ENCODE data around the gene PTPRD.

PTPRD gene

DNA sequence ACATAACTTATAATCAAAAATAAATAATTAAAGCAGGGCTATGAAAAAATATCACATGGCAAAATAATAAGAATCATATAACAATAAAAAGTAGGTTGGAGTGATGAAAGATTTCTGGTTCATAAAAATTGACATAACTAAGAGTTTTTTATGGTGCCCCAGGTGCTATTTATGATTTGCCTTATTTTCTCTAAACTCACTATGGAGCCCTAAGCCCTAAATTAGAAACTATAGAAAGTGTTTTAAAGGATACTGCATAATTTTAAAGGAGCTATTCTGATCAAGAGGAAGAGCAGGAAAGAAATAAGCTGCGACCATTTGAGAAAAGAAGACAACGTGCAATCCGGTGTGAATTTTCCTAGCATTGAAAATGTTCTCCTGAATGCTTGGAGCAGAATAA lies 2178.2 kb downstream of the PTPRD start:
- TF ChIP-seq, protein P1, sequence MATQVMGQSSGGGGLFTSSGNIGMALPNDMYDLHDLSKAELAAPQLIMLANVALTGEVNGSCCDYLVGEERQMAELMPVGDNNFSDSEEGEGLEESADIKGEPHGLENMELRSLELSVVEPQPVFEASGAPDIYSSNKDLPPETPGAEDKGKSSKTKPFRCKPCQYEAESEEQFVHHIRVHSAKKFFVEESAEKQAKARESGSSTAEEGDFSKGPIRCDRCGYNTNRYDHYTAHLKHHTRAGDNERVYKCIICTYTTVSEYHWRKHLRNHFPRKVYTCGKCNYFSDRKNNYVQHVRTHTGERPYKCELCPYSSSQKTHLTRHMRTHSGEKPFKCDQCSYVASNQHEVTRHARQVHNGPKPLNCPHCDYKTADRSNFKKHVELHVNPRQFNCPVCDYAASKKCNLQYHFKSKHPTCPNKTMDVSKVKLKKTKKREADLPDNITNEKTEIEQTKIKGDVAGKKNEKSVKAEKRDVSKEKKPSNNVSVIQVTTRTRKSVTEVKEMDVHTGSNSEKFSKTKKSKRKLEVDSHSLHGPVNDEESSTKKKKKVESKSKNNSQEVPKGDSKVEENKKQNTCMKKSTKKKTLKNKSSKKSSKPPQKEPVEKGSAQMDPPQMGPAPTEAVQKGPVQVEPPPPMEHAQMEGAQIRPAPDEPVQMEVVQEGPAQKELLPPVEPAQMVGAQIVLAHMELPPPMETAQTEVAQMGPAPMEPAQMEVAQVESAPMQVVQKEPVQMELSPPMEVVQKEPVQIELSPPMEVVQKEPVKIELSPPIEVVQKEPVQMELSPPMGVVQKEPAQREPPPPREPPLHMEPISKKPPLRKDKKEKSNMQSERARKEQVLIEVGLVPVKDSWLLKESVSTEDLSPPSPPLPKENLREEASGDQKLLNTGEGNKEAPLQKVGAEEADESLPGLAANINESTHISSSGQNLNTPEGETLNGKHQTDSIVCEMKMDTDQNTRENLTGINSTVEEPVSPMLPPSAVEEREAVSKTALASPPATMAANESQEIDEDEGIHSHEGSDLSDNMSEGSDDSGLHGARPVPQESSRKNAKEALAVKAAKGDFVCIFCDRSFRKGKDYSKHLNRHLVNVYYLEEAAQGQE (IDR thresholded peaks at IDR 0.05; ENCODE audit: insufficient read depth in 1 of 2, low read depth in 2 of 2, low read length in 2 of 2) = no peak
- TF ChIP-seq POLR2AphosphoS5 (IDR thresholded peaks at IDR 0.05; ENCODE audit: low read depth, low read length) = no peak

DNA sequence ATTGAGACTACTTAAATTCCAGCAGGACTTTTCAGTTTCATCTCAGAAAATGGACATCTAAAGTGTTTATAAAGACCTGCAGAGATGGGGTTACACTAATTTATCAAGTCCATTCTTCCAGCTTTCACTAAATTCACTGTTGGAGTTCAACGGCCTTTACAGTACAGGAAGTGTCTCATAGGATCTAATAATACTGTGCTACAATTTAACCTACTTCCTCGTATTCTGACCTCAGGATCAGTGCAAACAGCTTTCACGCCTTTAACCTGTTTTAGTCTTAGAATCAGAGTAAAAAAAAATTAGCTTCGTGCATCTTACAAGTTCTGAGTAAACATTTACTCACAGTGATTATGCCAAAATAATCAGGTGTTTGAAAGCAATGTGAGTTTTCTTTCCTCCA lies 2180.6 kb downstream of the PTPRD start:
- TF ChIP-seq SIN3A (IDR thresholded peaks at IDR 0.05; ENCODE audit: borderline replicate concordance, insufficient read depth, low read length) = no peak
- TF ChIP-seq POLR2AphosphoS5 (IDR thresholded peaks at IDR 0.05; ENCODE audit: low read depth, low read length) = no peak
- no peak for TF ChIP-seq FOXP2 (optimal IDR thresholded peaks at IDR 0.05; ENCODE audit: borderline replicate concordance, extremely low read depth, extremely low read length, insufficient read depth)
- TF ChIP-seq TAF1 (IDR thresholded peaks at IDR 0.05; ENCODE audit: borderline replicate concordance, insufficient read depth, low read length) = no peak
- TF ChIP-seq, protein P1 (IDR thresholded peaks at IDR 0.05; ENCODE audit: insufficient read depth in 1 of 2, low read depth in 2 of 2, low read length in 2 of 2) = no peak

DNA sequence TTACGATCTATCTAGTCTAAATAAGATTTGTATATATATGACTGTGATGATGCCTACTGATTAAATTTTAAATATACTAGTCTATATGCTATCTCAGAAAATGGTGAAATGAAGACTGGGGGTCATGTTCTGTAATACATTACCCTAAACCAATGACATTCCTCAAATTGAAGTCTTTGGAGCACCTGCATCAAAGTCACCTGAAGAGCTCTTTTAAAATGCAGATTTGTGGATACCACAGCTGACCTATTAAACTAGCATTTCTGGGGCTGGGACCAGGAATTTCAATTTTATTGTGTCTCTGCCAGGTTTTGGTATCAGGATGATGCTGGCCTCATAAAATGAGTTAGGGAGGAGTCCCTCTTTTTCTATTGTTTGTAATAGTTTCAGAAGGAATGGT lies 2181.3 kb downstream of the PTPRD start:
- TF ChIP-seq, protein P1 (IDR thresholded peaks at IDR 0.05; ENCODE audit: insufficient read depth in 1 of 2, low read depth in 2 of 2, low read length in 2 of 2) = no peak
- TF ChIP-seq SIN3A (IDR thresholded peaks at IDR 0.05; ENCODE audit: borderline replicate concordance, insufficient read depth, low read length) (no peak), TAF1 (IDR thresholded peaks at IDR 0.05; ENCODE audit: borderline replicate concordance, insufficient read depth, low read length) (no peak), FOXP2 (optimal IDR thresholded peaks at IDR 0.05; ENCODE audit: borderline replicate concordance, extremely low read depth, extremely low read length, insufficient read depth) (no peak), POLR2AphosphoS5 (IDR thresholded peaks at IDR 0.05; ENCODE audit: low read depth, low read length) (no peak)

DNA sequence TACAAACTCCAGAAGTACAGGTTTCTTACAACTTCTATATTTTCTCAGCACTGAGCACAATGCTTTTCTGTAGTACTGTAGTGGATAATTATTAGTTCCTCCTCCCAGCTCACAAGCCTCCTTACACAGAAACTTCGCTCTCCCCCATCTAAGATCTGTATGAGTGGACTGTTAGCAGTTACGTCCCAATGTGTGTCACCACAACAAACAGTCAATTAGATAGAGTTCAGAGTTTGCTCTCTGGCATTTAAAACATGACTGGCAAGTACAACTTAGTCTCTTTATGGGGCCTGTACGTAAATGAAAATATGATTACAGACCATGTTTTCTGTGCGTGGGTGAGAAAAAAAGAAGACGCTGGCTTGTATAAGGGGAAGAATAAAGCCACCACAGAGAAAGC lies 2181.9 kb downstream of the PTPRD start:
- TF ChIP-seq, protein P1 (IDR thresholded peaks at IDR 0.05; ENCODE audit: insufficient read depth in 1 of 2, low read depth in 2 of 2, low read length in 2 of 2) = no peak
- TF ChIP-seq TAF1 (IDR thresholded peaks at IDR 0.05; ENCODE audit: borderline replicate concordance, insufficient read depth, low read length) (no peak), FOXP2 (optimal IDR thresholded peaks at IDR 0.05; ENCODE audit: borderline replicate concordance, extremely low read depth, extremely low read length, insufficient read depth) (no peak), SIN3A (IDR thresholded peaks at IDR 0.05; ENCODE audit: borderline replicate concordance, insufficient read depth, low read length) (no peak)

DNA sequence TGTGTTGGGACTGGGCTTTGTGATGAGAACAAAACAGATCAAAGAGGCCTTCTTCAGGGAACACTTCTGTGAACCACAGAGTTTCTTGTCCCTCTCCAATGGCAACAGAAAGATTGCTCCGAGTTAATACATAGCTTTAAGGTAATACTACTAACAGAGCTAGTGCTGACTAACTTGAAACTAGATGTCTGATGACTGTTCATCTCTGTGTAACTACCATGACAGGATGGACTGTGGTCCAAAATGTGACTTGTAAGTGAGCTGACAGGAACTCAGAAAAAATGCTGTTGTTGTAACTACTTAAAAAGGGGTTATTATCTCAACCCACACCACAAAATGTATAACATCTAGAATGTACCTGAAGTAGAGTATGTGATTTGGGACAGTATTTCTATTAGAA lies 2183.0 kb downstream of the PTPRD start:
- TF ChIP-seq, protein P1 (IDR thresholded peaks at IDR 0.05; ENCODE audit: insufficient read depth in 1 of 2, low read depth in 2 of 2, low read length in 2 of 2) = no peak
- TF ChIP-seq SIN3A (IDR thresholded peaks at IDR 0.05; ENCODE audit: borderline replicate concordance, insufficient read depth, low read length) (no peak), TAF1 (IDR thresholded peaks at IDR 0.05; ENCODE audit: borderline replicate concordance, insufficient read depth, low read length) (no peak), FOXP2 (optimal IDR thresholded peaks at IDR 0.05; ENCODE audit: borderline replicate concordance, extremely low read depth, extremely low read length, insufficient read depth) (no peak), POLR2AphosphoS5 (IDR thresholded peaks at IDR 0.05; ENCODE audit: low read depth, low read length) (no peak)

Measured in PFSK-1 (cell line).